Calu3 (cell line): ENCODE measurements around the gene GPN1. TPM values are rescaled to one million over a fixed set of nuclear protein-coding genes. Genes with fewer than 3 reads are reported as not detected.

Source experiments
- BruUV-seq: library from RNA; stranded (reverse); fragments of 400-500 nt; replicated peaks from 2 replicates; lab custom pipeline; 2021; lab: Mats Ljungman, UMichigan
- CTCF ChIA-PET: fragments of 300-600 bp; sonication (Branson Sonifier 250); formaldehyde crosslinking; loops from one replicate; lab custom pipeline; 2022; ENCODE audit warnings: antibody characterized with exemption; lab: Charles Lee
- DNase-seq: peaks from one replicate; pipeline ENCODE4 v3.0.0; 2022
- H3K27ac Mint-ChIP-seq: one replicate; pipeline ENCODE4 v1.8.0; 2022; ENCODE audit warnings: mixed read lengths; ENCODE audit not compliant: unreplicated experiment
- H3K27me3 Mint-ChIP-seq: one replicate; pipeline ENCODE4 v1.8.0; 2022; ENCODE audit warnings: mixed read lengths; ENCODE audit not compliant: unreplicated experiment
- H3K36me3 Mint-ChIP-seq: one replicate; pipeline ENCODE4 v1.8.0; 2022; ENCODE audit warnings: mild to moderate bottlenecking, moderate library complexity, mixed read lengths; ENCODE audit not compliant: insufficient read depth, unreplicated experiment
- H3K4me1 Mint-ChIP-seq: one replicate; pipeline ENCODE4 v1.8.0; 2022; ENCODE audit warnings: mild to moderate bottlenecking, low read depth, mixed read lengths; ENCODE audit not compliant: unreplicated experiment
- H3K4me3 Mint-ChIP-seq: one replicate; pipeline ENCODE4 v1.8.0; 2022; ENCODE audit warnings: mild to moderate bottlenecking, low read depth, moderate library complexity, mixed read lengths; ENCODE audit not compliant: unreplicated experiment
- H3K9me3 Mint-ChIP-seq: one replicate; pipeline ENCODE4 v1.8.0; 2022; ENCODE audit warnings: low read depth, mixed read lengths; ENCODE audit not compliant: unreplicated experiment
- intact Hi-C: fragments of 100-400 bp; cut with micrococcal nuclease; formaldehyde crosslinking; loops from one replicate; pipeline ENCODE4 v1.10.0; 2022; ENCODE audit not compliant: unreplicated experiment
- total RNA-seq: library from RNA; stranded (reverse); gene quantifications from 2 replicates; pipeline ENCODE4 v1.2.3, GENCODE V29; 2022
- TF ChIP-seq, protein P1 (sequence below): fragments of 200-600 bp; IDR thresholded peaks from one replicate; pipeline ENCODE4 v1.8.0; 2022; ENCODE audit warnings: antibody characterized with exemption; ENCODE audit not compliant: unreplicated experiment

Gene GPN1
- total RNA-seq, 1 experiment from 2014 or later, result 32.6 TPM

- intact Hi-C loops, result no loop called here
- TF ChIP-seq, protein P1, sequence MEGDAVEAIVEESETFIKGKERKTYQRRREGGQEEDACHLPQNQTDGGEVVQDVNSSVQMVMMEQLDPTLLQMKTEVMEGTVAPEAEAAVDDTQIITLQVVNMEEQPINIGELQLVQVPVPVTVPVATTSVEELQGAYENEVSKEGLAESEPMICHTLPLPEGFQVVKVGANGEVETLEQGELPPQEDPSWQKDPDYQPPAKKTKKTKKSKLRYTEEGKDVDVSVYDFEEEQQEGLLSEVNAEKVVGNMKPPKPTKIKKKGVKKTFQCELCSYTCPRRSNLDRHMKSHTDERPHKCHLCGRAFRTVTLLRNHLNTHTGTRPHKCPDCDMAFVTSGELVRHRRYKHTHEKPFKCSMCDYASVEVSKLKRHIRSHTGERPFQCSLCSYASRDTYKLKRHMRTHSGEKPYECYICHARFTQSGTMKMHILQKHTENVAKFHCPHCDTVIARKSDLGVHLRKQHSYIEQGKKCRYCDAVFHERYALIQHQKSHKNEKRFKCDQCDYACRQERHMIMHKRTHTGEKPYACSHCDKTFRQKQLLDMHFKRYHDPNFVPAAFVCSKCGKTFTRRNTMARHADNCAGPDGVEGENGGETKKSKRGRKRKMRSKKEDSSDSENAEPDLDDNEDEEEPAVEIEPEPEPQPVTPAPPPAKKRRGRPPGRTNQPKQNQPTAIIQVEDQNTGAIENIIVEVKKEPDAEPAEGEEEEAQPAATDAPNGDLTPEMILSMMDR, result no peak
Measured at GRCh38 chr2:27652790-27653189, 23.9 kb downstream of the GPN1 start.

GRCh38 chr2:27653397-27653796, 24.5 kb downstream of the GPN1 start:
- CTCF ChIA-PET, result interaction anchor here (0.7 to 1.0 kb wide), 2 partner anchors 10 to 29 kb away, joined by 3 to 4 read pairs; partner anchors contain the start of genes SLC4A1AP and SUPT7L
- Mint-ChIP-seq H3K9me3 (no peaks in the 10 kb centered on the region), H3K36me3 (peaks cover 45% of the 10 kb centered on the region), H3K27me3 (no peaks in the 10 kb centered on the region), H3K4me1 (peaks cover 23% of the 10 kb centered on the region), H3K4me3 (no peak overlapping the region), H3K27ac (no peak overlapping the region)
- no TSS peak for BruUV-seq
- TF ChIP-seq, protein P1, result no peak
- intact Hi-C loops, result no loop called here
- no peak for DNase-seq

More at GRCh38 chr2:27652790-27653189, 23.9 kb downstream of the GPN1 start:
- no peak overlapping the region for H3K4me3 Mint-ChIP-seq
- no TSS peak for BruUV-seq
- peaks cover 23% of the 10 kb centered on the region for H3K4me1 Mint-ChIP-seq
- no peaks in the 10 kb centered on the region for H3K9me3 Mint-ChIP-seq
- H3K27me3 Mint-ChIP-seq, result no peaks in the 10 kb centered on the region
- peaks cover 47% of the 10 kb centered on the region for H3K36me3 Mint-ChIP-seq
- DNase-seq, result no peak
- peak overlapping the region; percentile 12 for H3K27ac Mint-ChIP-seq
- CTCF ChIA-PET, result interaction anchor here (1.0 kb wide), 1 partner anchor 11 kb away, joined by 4 read pairs; the partner anchor contains the start of genes SLC4A1AP and SUPT7L

DNA sequence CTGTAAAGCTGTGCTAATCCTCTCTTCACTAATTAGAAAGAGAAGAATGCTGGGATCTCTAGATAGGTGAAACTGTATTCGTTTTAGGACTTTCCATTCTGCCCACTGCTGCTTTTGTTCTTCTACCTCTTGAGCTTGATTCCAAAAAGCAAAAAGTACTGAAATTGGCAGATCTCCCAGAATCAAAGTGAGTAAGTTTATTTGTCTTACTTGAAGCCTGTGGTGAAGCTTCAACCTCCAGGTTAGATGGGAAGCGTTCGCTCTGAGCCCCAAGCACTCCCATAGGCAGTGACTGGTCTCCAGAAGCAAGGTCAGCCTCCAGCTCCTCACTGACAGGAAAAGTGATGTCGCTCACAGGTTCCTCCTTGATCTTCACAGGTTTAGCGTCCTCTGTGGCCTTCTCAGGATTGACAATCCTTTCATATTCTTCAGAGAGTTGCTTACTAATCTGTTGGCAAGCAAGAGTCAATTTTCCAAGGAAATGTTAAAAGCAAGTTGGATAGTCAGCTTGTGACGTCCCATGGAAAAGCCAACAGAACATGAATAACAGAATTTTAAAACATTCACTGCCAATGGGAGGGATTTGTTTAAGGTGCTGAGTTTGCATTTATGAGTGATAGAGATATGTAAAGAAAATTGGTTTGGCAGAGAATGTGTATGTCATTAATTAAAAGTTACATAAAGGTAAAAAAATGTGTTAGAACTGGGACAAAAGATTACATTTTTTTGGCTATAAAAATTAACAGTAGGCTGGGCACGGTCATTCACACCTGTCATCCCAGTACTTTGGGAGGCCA, 26.5 kb downstream of the GPN1 start:
- CTCF ChIA-PET, result no interaction called here
- Mint-ChIP-seq H3K4me1 (peaks cover 23% of the 10 kb centered on the region), H3K9me3 (no peaks in the 10 kb centered on the region), H3K27ac (no peak overlapping the region), H3K36me3 (peaks cover 43% of the 10 kb centered on the region), H3K27me3 (no peaks in the 10 kb centered on the region), H3K4me3 (no peak overlapping the region)
- intact Hi-C loops, result no loop called here
- BruUV-seq, result no TSS peak
- TF ChIP-seq, protein P1, result no peak
- DNase-seq, result no peak

- H3K4me1 Mint-ChIP-seq, result peaks cover 27% of the 10 kb centered on the region
- CTCF ChIA-PET, result no interaction called here
- TF ChIP-seq, protein P1, result no peak
- intact Hi-C loops, result no loop called here
- no peak overlapping the region for H3K27ac Mint-ChIP-seq
- no peaks in the 10 kb centered on the region for H3K9me3 Mint-ChIP-seq
- BruUV-seq, result no TSS peak
- no peaks in the 10 kb centered on the region for H3K27me3 Mint-ChIP-seq
- DNase-seq, result no peak
- no peak overlapping the region for H3K4me3 Mint-ChIP-seq
- peaks cover 60% of the 10 kb centered on the region for H3K36me3 Mint-ChIP-seq
Measured at GRCh38 chr2:27661371-27661770, 32.5 kb downstream of the GPN1 start.
